ENCODE results near the gene PPFIA4. TPM values are rescaled to one million over a fixed set of nuclear protein-coding genes. Genes with fewer than 3 reads are reported as not detected.
A peak's percentile ranks its signal among the peaks of the same experiment; 100 is the strongest.

Gene PPFIA4
- total RNA-seq, 1 experiment from 2014 or later = not detected

GRCh38 chr1:203026666-203027663 is 674 bp downstream of the PPFIA4 start:
- Histone ChIP-seq H3K9me3 (ENCODE audit: low read length) (no peaks in the 10 kb centered on the region), H3K9ac (ENCODE audit: low read length) (no peak overlapping the region), H3K79me2 (ENCODE audit: low read length) (no peaks in the 10 kb centered on the region), H3K4me3 (ENCODE audit: low read length) (no peak overlapping the region), H3K27me3 (ENCODE audit: low read length) (no peaks in the 10 kb centered on the region), H3K9me2 (replicated peaks; ENCODE audit: insufficient read depth, low read length) (no peaks in the 10 kb centered on the region), H3K4me2 (ENCODE audit: low read depth, low read length, poor library complexity, severe bottlenecking) (no peak overlapping the region), H3K36me3 (ENCODE audit: insufficient read depth, low read length) (peaks cover 18% of the 10 kb centered on the region; the same call in 1 of the 2 replicates), H2AFZ (ENCODE audit: low read length) (no peak overlapping the region), H3K27ac (ENCODE audit: low read length) (no peak overlapping the region), H3K4me1 (ENCODE audit: low read length) (no peaks in the 10 kb centered on the region), H4K20me1 (ENCODE audit: insufficient read depth, low read depth, low read length) (0 out of 2 replicates have a peak, but pooled peaks cover 3% of the 10 kb centered on the region)
- no peak for DNase-seq

- no peak overlapping the region for H3K4me2 ChIP-seq (ENCODE audit: low read depth, low read length, poor library complexity, severe bottlenecking)
- 0 out of 2 replicates have a peak, but pooled peaks cover 3% of the 10 kb centered on the region for H4K20me1 ChIP-seq (ENCODE audit: insufficient read depth, low read depth, low read length)
- no peaks in the 10 kb centered on the region for H3K4me1 ChIP-seq (ENCODE audit: low read length)
- H3K79me2 ChIP-seq (ENCODE audit: low read length) = no peaks in the 10 kb centered on the region
- H3K9me2 ChIP-seq (replicated peaks; ENCODE audit: insufficient read depth, low read length) = no peaks in the 10 kb centered on the region
- no peak overlapping the region for H3K9ac ChIP-seq (ENCODE audit: low read length)
- H3K9me3 ChIP-seq (ENCODE audit: low read length) = no peaks in the 10 kb centered on the region
- no peak overlapping the region for H3K4me3 ChIP-seq (ENCODE audit: low read length)
- H3K27ac ChIP-seq (ENCODE audit: low read length) = no peak overlapping the region
- H2AFZ ChIP-seq (ENCODE audit: low read length) = no peak overlapping the region
- H3K36me3 ChIP-seq (ENCODE audit: insufficient read depth, low read length) = peaks cover 16% of the 10 kb centered on the region; the same call in 1 of the 2 replicates
- no peaks in the 10 kb centered on the region for H3K27me3 ChIP-seq (ENCODE audit: low read length)
- no peak for DNase-seq
Measured at GRCh38 chr1:203028067-203028783, 1.9 kb downstream of the PPFIA4 start.

DNA sequence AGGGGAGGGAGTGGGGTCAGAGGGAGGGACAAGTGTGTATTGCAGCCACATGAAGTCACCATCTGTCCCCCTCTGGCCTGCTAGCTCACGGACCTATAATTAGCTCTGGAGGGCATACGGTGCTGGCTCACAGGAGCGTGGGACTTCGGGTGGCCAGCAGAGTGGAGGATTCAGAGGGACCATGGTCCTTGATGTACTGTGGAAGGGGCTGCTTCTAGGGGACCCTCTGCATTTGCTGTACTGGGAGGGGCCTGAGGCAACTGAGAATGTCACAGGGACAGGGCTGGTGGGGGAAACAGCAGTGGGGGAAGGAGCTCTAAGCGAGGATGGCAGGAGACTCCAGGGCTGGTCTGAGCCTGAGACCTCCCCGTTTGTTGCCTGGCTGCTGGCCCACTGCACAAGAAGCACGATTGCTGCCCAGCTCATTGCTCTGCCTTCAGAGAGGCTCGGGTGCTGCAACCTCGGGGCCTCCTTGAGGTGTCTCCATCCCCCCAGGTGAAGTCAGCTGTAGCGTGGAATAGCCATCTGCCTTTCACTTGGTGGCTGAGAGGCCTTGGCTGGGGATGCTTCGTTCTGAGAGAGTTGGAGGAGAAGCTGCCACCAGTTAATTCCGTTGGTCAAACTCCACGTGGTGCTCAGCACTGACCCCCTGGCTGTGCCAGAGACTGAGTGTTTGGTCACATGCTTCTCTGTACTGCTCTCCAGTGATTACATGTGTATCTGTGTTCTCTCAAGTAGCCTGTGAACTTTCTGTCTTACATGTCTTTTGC is 2.7 kb downstream of the PPFIA4 start:
- no peaks in the 10 kb centered on the region for H3K9me2 ChIP-seq (replicated peaks; ENCODE audit: insufficient read depth, low read length)
- H3K27ac ChIP-seq (ENCODE audit: low read length) = no peak overlapping the region
- no peaks in the 10 kb centered on the region for H3K27me3 ChIP-seq (ENCODE audit: low read length)
- no peaks in the 10 kb centered on the region for H3K79me2 ChIP-seq (ENCODE audit: low read length)
- no peaks in the 10 kb centered on the region for H3K9me3 ChIP-seq (ENCODE audit: low read length)
- H3K36me3 ChIP-seq (ENCODE audit: insufficient read depth, low read length) = peaks cover 11% of the 10 kb centered on the region; the same call in 1 of the 2 replicates
- no peak overlapping the region for H3K4me3 ChIP-seq (ENCODE audit: low read length)
- no peaks in the 10 kb centered on the region for H3K4me1 ChIP-seq (ENCODE audit: low read length)
- H2AFZ ChIP-seq (ENCODE audit: low read length) = no peak overlapping the region
- H4K20me1 ChIP-seq (ENCODE audit: insufficient read depth, low read depth, low read length) = 0 out of 2 replicates have a peak, but pooled peaks cover 3% of the 10 kb centered on the region
- no peak overlapping the region for H3K9ac ChIP-seq (ENCODE audit: low read length)
- no peak overlapping the region for H3K4me2 ChIP-seq (ENCODE audit: low read depth, low read length, poor library complexity, severe bottlenecking)
- no peak for DNase-seq

GRCh38 chr1:203031467-203031866 is 5.2 kb downstream of the PPFIA4 start:
- no peak overlapping the region for H3K9ac ChIP-seq (ENCODE audit: low read length)
- no peak overlapping the region for H3K4me2 ChIP-seq (ENCODE audit: low read depth, low read length, poor library complexity, severe bottlenecking)
- no peaks in the 10 kb centered on the region for H4K20me1 ChIP-seq (ENCODE audit: insufficient read depth, low read depth, low read length)
- H2AFZ ChIP-seq (ENCODE audit: low read length) = no peak overlapping the region
- DNase-seq = peak; percentile 63
- H3K27me3 ChIP-seq (ENCODE audit: low read length) = no peaks in the 10 kb centered on the region
- no peaks in the 10 kb centered on the region for H3K4me1 ChIP-seq (ENCODE audit: low read length)
- no peaks in the 10 kb centered on the region for H3K9me2 ChIP-seq (replicated peaks; ENCODE audit: insufficient read depth, low read length)
- no peaks in the 10 kb centered on the region for H3K9me3 ChIP-seq (ENCODE audit: low read length)
- H3K27ac ChIP-seq (ENCODE audit: low read length) = no peak overlapping the region
- H3K36me3 ChIP-seq (ENCODE audit: insufficient read depth, low read length) = no peaks in the 10 kb centered on the region
- no peak overlapping the region for H3K4me3 ChIP-seq (ENCODE audit: low read length)
- H3K79me2 ChIP-seq (ENCODE audit: low read length) = no peaks in the 10 kb centered on the region

DNA sequence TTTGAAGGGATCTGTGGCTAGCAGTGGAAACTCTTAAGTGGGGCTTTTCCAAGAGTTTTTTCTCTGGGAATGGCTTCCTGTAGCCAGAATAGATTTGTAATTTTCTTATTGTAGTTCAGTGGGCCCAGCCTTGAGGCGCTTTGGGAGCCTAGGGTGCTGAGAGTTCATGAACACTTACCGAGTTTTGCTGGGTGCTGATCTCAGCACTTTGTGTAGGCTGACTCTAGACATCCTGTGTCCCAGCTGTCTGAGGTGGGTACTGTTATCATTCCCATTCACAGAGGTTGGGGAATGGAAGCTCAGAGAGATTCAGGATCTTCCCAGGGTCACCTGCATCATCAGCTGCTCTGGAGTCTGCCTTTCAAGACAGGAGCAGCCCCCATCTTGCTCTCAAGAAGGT is 7.0 kb downstream of the PPFIA4 start:
- no peak overlapping the region for H3K27ac ChIP-seq (ENCODE audit: low read length)
- H3K9ac ChIP-seq (ENCODE audit: low read length) = no peak overlapping the region
- no peaks in the 10 kb centered on the region for H4K20me1 ChIP-seq (ENCODE audit: insufficient read depth, low read depth, low read length)
- H3K9me2 ChIP-seq (replicated peaks; ENCODE audit: insufficient read depth, low read length) = no peaks in the 10 kb centered on the region
- no peaks in the 10 kb centered on the region for H3K4me1 ChIP-seq (ENCODE audit: low read length)
- no peaks in the 10 kb centered on the region for H3K36me3 ChIP-seq (ENCODE audit: insufficient read depth, low read length)
- H3K4me2 ChIP-seq (ENCODE audit: low read depth, low read length, poor library complexity, severe bottlenecking) = no peak overlapping the region
- H3K4me3 ChIP-seq (ENCODE audit: low read length) = no peak overlapping the region
- H3K9me3 ChIP-seq (ENCODE audit: low read length) = no peaks in the 10 kb centered on the region
- no peaks in the 10 kb centered on the region for H3K79me2 ChIP-seq (ENCODE audit: low read length)
- H3K27me3 ChIP-seq (ENCODE audit: low read length) = no peaks in the 10 kb centered on the region
- H2AFZ ChIP-seq (ENCODE audit: low read length) = no peak overlapping the region
- no peak for DNase-seq

GRCh38 chr1:203033917-203034316 is 7.6 kb downstream of the PPFIA4 start:
- H3K4me1 ChIP-seq (ENCODE audit: low read length) = no peaks in the 10 kb centered on the region
- H3K9me2 ChIP-seq (replicated peaks; ENCODE audit: insufficient read depth, low read length) = no peaks in the 10 kb centered on the region
- no peaks in the 10 kb centered on the region for H3K36me3 ChIP-seq (ENCODE audit: insufficient read depth, low read length)
- no peaks in the 10 kb centered on the region for H4K20me1 ChIP-seq (ENCODE audit: insufficient read depth, low read depth, low read length)
- no peaks in the 10 kb centered on the region for H3K9me3 ChIP-seq (ENCODE audit: low read length)
- H3K4me2 ChIP-seq (ENCODE audit: low read depth, low read length, poor library complexity, severe bottlenecking) = no peak overlapping the region
- H3K27ac ChIP-seq (ENCODE audit: low read length) = no peak overlapping the region
- no peak overlapping the region for H3K9ac ChIP-seq (ENCODE audit: low read length)
- no peaks in the 10 kb centered on the region for H3K79me2 ChIP-seq (ENCODE audit: low read length)
- no peak overlapping the region for H2AFZ ChIP-seq (ENCODE audit: low read length)
- H3K4me3 ChIP-seq (ENCODE audit: low read length) = no peak overlapping the region
- no peaks in the 10 kb centered on the region for H3K27me3 ChIP-seq (ENCODE audit: low read length)
- no peak for DNase-seq

- no peak overlapping the region for H2AFZ ChIP-seq (ENCODE audit: low read length)
- H3K9me3 ChIP-seq (ENCODE audit: low read length) = no peaks in the 10 kb centered on the region
- peaks cover 2% of the 10 kb centered on the region for H3K4me1 ChIP-seq (ENCODE audit: low read length)
- no peak overlapping the region for H3K9ac ChIP-seq (ENCODE audit: low read length)
- no peaks in the 10 kb centered on the region for H3K79me2 ChIP-seq (ENCODE audit: low read length)
- no peak overlapping the region for H3K27ac ChIP-seq (ENCODE audit: low read length)
- H3K27me3 ChIP-seq (ENCODE audit: low read length) = no peaks in the 10 kb centered on the region
- H3K36me3 ChIP-seq (ENCODE audit: insufficient read depth, low read length) = no peaks in the 10 kb centered on the region
- no peaks in the 10 kb centered on the region for H3K9me2 ChIP-seq (replicated peaks; ENCODE audit: insufficient read depth, low read length)
- no peak overlapping the region for H3K4me3 ChIP-seq (ENCODE audit: low read length)
- H3K4me2 ChIP-seq (ENCODE audit: low read depth, low read length, poor library complexity, severe bottlenecking) = no peak overlapping the region
- no peaks in the 10 kb centered on the region for H4K20me1 ChIP-seq (ENCODE audit: insufficient read depth, low read depth, low read length)
- no peak for DNase-seq
Measured at GRCh38 chr1:203034422-203035110, 8.3 kb downstream of the PPFIA4 start.
